ENCODE measurements around the gene CACHD1.
A peak's percentile ranks its signal among the peaks of the same experiment; 100 is the strongest.
"Not testable (repeated sequence)": the region's sequence is repeated elsewhere in the genome, so short reads cannot be mapped to it uniquely, and the experiment has no call there.

The CACHD1 gene

DNA sequence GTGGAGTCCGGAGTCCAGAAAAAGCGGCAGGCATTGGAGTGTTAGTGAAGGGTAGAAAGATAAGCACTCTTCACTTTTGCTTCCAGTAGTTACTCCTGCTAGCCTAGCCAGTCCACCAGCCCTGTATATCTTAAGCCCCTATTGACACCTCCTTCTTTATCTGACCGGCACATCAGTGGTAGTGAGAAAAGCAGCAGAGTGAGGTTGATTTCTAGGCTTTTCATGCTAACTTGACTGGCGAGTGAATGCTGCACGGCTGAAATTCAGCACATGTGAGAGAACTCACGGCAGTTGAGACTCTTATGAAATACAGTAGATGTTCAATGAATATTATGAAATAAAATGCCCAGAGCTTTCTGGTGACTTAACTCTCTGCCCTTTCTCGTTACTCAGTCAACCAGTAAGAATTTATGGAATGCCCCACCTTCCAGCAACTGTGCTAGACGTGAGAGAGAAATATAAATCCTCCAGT, 128.2 kb downstream of the CACHD1 start:
- no peak for DNase-seq

DNA sequence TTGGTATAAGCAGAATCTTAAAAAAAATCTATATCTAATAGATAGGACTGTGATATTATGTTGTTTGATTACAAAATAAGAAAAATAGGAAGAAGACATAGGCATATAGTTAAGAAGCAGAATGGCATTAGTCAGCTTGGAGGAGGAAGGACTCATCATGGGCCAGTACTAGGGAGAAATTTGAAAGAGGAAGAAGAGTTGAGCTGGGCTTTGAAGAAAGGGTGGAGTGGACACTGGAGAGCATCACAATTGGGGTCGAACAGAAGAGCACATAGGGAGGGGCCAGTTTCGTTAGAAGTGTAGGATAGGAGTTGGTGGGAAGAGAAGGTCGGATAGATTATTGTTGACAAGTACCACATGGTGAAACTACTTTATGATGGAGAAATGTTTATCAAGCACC, 129.3 kb downstream of the CACHD1 start:
- DNase-seq = no peak

DNA sequence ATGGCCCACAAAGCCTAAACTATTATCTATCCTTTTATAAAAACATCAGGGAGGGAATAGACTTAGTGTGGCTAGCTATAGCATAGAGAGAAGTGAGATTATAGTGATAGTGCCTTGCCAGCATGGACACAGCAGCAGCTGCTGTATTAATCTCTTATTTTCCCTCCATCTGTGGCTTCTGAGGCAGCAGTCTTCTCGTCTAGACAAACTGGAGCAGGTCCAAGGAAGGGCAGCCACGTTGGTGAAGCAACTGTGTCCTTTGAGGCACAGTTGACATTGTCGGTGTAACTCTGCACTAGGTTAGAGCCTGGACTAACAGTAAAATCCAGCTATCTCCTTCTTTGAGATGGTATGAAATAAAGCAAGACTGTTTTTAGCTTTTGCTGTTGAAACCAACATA, 131.3 kb downstream of the CACHD1 start:
- DNase-seq = peak; percentile 29

DNA sequence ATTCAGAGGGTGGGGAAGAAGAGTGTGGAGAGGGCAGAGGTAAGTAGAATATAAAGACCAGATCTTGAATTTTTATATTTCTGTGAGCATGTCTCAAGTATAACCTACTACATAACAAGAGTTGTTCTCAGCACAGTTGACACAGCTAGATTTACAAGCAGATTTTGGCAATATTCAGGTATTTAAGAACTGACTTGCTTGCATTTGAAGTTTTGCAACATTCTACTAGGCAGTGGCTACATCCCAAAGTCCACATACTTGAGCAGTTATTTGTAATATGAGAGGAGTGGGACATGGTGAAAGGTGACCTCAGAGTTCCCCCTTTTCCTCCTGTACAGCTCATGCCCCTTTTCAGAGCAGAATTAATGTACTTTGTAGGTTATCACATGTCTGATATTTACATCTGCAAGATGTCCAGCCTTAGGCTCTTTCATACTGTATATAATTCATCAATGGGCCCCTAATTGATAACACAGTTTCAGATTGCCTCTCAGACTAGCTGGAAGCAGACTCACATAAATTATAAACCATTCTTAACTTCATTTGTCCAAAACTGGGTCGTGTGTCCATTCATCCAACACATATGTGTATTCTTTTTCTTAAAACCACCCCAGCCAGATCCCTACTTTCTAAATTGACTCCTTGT, 138.2 kb downstream of the CACHD1 start:
- DNase-seq = no peak

DNA sequence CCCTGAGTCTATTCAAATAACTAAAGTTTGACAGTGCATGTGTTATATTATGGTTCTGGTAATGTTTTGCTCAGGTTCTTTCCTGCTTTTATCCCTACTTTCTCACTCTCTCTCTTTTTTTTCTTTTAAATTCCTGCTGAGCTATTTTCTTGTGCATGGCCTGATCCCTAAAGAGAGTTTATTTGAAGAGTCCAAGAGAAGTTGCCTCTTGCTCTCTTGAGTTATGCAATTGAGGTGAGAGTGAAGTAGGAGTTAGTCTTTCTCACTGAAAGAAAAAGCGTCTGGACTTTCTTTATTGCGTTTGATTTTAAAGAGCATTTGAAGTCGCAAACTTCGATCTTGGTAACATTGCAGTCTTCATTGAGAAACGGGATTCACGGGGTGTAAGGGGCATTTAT, 138.7 kb downstream of the CACHD1 start:
- no peak for DNase-seq

DNA sequence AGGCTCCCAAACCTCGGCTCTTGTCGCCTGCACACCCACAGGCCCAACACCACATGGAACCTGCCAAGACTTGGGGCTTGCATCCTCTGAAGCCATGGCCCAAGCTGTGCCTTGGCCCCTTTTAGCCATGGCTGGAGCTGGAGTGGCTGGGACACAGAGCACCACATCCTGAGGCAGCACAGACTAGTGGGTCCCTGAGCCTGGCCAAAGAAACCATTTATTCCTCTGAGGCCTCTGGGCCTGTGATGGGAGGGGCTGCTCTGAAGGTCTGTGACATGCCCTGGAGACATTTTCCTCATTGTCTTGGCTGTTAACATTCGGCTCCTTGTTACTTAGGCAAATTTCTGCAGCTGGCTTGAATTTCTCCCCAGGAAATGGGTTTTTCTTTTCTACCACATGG, 141.0 kb downstream of the CACHD1 start:
- not testable (repeated sequence) for DNase-seq

DNA sequence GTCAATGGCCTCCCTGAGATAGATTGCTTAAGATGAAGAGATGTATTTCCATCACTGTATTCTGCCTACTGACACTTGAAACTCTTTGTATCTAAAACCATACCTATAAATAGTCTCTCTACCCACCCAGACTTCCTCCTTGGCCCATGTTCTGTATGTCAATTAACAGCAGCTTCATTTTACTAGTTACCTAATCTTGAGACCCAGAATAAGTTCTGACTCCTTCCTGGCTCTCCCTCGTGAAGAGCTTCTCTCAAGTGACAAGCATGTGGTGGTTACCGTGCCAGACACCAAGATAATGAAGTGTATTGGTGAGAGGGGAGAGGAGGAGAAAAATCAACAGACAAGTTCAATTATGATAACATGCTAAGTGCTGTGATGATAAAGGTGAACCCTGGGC, 146.1 kb downstream of the CACHD1 start:
- no peak for DNase-seq

DNA sequence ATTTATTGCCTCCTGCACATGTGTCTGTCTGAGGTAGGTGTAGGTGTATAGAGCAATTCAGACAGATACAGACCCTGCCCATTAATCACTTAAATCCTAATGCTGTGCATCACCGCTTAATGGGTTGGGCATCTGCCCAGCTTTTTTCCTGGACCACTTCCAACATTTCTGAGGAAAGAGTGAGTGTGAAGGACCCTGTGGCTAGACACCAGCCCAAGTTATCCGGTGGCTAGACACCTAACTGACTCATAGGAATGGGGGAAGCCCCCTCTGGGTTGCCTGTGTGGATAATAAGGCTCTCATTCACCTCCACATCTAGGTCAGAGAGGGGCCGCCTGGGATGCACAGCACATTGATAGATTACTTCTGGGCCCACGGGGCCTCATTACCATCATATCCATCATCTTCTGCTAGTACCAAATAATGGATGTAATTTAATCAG, 153.8 kb downstream of the CACHD1 start:
- DNase-seq = peak; percentile 63

DNA sequence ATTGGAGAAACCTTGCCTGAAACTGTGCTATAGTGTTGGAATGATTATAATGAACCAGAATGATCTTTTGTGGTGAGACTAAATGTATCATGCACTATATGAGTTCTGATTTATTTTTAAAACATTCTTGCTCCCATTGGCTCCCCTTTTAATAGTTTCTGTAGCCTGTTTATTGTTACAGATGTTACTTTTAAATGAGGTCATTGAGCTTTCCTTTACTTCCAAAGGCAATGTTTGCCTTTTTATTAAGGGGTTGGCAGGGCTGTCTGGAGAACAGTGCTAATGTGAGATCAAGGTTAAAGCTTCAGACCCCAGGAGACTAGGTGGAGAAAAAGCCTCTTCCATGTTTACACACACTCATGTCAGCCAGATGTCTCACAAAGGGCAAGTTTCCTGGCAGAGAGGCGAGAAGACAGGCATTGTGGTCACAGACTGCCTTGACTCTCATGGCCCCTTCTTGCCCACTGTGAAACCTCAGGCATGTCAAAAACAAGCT, 154.3 kb downstream of the CACHD1 start:
- DNase-seq = no peak

DNA sequence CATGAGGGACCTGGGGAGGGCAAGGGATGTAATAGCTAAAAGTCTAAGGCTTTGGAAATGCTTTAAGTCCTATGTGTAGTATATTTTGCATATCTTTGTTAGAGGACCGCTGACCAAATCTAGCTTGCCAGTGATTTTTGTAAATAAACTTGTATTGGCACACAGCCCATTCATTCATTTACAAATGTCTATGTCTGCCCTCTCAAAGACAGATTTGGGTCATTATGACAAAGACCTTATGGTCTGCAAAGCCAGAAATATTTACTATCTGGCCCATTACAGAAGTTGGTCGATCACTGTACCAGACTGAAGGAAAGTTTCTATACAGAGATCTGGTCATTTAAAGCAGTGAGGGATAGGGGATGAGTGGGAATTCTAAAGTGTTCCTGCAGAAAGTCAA, 154.9 kb downstream of the CACHD1 start:
- DNase-seq = no peak

DNA sequence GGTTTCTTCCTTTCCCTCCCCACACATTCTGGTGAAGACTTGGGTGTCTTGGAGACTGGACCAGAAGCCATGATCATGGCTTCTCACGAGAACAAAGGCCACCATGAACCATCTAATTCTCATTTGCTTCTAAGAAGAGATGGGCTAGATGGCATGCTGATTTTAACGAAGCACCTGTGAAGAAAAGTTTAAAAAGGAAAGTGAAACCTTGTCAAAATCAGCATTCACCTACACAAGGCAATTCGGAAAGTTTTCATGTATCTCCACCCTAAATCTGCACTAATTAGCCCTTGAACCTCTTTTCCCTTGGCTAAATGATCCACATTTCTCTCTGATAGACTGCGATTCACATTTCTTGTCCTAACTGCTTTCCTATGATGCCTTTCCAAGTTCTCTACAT, 160.7 kb downstream of the CACHD1 start:
- no peak for DNase-seq

DNA sequence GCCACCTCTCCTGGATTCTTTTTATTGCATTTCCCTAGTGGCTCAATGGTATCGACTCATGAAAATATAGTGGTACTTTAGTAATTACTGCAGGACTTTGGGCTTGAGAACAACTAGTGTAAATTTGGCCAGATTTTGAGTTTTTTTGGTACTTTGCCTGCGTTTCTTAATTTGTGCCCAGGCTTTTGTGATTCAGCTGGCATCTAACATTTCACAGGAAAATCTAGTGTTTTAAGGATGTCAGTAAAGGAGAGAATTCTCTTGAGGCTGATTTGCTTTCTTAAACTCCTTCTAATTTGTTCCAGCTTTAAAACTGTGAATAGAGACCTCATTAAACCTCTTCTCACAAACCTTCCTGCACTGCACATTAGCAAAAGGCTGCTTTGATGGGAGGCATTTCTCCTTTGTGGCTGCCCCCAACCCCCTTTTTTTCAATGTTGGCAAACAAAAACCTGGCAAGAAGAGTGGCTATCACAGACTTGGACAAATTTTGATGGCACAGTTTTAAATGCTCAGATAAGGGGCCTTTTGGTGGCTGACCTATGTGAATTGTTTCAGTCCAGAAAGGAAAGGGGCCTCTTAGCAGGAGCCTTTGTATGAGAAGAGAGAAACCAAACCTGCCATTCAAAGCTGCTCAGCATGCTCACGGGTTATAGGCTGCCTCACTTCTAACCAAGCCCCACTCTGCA, 161.6 kb downstream of the CACHD1 start:
- DNase-seq = no peak

DNA sequence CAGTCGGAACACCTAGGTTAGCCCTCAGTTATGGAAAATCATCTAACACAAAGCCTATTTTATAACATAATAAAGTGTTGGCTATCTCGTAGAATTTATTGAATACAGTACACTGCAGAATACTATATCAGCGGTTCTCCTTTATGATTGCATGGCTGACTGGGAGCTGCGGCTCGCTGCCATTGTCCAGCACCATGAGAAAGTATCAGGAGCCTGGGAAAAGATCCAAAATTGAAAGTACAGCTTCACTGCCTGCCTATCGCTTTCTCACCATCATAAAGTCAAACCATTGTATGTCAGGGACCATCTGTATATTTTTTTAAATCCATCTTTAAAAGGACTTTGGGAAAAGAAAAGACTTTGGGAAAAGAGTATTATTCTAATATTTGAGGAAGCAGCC, 163.0 kb downstream of the CACHD1 start:
- DNase-seq = no peak

DNA sequence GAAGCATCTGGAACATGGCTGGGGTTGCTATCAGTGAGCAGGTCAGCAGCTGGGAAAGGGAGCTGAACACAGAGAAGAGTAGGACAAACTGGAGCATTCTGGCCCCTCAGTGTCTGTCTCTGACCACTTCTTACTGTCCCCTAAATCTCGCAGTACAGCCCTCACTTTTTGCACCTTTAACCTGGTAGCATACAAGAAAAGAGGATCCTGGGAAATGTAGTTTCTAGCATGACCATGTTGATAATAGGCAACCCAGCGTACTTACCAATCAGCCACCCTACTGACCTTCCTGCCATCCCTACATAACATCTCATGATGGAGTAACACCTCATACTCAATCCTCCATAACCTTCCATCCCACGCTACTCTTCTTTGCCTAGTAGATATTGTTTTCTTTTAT, 175.8 kb downstream of the CACHD1 start:
- no peak for DNase-seq

DNA sequence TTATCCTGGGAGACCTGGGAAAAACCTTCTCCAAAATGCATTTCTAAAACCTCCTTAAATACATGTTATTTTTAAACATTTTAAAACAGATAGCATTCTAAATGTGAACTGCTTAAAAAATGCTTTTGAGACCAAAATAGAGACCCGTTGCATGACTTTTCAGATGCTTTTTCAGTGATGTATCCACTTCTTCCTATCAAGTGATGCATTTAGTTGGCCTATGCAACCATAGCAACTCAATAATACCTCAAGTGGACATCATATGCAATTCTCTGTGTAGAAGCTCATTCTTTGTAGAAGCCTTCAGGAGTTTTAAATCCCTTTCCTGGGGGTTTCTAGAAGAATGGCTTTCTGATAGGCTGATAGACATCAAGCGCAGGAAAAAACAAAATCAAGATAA, 180.5 kb downstream of the CACHD1 start:
- no peak for DNase-seq

DNA sequence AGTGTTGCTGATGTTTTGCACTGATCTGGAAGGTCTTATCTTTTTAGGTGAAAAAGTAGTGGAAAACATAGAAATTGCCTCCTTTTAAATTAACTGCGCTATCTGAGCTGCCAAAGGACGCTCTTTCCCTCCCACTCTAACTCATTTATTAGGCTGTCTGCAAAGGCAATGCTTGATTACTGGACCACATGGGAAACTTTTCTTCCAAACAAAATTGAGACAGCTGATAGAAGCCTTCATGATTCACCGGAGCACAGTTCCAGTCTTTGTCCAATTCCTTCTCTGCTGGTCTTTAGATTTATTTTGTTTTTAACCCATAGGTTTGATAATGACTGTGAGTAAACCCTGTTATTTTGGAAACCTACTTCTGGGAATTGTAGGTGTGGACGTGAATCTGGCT, 181.9 kb downstream of the CACHD1 start:
- DNase-seq = no peak

DNA sequence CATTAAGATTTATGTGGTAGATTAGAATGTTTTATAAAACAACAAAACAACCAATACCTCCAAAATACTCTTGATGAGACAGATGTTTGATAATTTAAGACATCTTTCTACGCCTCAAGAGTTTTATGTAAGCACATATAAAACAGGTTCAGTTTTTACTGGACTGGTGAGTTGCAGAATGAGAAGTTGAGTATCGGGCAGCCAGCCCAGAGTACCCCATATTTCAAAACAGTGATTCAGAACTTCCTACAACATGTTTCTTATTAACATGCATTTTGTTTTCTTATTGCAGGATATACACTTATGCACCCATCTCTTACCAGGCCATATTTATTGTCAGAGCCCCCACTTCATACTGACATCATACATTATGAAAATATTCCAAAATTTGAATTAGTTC, 183.5 kb downstream of the CACHD1 start:
- DNase-seq = no peak

DNA sequence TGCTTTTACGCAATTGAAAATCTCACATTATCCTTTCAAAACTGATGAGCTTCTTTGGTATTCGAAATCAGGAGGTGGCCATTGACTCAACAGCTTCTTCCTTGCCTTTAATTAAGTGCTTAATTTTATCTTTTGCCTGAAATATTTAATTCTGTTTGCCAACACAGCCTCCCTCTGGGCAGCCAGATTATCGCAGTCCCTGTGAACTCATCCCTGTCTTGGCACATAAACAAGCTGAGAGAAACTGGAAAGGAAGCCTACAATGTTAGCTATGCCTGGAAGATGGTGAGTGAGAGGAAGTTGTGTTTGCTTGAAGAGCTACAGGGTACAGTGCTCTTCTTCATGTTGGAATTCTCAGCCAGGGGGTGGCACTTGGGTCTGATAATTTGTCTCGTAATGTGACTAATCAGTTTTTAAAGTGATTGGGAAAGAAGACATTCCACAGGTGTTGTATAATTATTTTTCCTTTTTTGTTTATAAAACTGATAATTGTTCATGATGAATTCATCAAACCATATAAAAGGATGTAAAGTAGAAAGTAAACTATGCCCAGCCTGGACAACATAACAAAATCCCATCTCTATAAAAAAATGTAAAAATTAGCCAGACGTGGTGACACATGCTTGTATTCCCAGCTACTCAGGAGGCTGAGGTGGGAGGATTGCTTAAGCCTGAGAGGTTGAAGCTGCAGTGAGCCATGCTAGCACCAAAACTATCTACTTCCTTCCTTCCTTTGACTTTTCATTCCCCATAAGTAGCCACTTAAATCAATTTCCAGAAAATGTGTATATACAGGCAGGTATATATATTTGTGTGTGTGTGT, 184.8 kb downstream of the CACHD1 start:
- DNase-seq = no peak

DNA sequence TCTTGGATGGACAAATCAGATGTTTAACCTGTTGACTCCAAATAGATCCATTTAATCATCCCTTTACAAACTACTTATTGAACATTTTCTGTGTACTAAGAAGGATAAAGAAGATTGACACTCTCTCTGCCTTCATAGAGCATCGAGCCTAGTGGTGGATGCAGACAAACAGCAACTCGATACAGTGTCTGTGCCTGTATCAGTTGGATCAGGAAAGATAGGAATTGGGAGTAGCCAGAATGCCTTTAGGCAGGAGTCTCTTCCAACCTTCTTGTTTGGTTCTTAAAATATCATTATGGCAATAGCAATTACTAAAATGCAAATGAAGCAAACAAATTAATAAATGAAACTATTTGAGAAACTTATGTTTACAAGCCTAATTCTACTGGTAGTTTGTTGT, 185.9 kb downstream of the CACHD1 start:
- no peak for DNase-seq

DNA sequence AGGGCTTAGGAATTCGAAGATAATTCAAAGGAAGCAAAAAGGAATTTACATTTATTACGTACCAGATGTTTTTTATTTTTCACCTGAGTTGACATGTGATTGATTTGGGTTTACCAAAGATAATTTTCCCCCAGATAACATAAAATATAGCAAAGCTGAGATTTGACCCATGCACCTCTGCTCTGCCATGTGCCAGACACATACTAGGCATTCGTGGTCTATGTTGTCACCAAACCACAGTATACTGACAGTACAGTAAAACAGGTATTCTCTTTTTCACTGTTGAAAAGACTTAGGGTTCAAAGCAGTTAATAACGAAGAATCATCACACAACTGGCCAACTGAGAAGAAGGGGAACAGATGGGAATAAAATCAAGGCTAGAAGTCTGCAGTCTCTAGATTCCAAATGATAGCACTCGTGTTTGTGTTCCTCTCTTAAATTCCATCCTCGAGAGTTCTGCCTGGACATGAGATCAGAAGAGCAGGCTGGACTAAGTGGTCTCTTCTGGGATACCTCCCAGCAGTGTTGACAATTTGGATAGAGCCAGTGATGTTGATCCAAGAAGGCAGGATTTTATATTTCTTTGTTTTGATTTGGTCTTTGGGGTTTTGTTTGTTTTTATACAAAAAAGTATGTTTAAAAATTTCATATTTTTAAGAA, 189.7 kb downstream of the CACHD1 start:
- no peak for DNase-seq

DNA sequence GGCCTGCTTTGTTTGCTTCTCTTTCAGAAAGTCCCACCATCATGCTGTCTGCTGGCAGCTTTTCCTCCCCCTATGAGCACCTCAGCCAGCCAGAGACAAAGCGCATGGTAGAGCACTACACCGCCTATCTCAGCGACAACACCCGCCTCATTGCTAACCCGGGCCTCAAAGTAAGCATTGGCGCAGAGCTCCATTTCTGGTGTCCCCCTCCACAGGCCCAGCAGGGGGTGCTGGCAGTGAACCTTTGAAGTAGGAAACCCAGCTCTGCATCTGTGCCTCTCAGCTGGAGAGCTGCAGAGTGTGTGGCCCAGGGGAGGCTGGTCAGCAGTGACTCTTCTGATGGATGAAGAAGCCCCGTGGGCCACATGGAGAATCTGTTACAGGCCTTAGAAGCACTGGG, 193.7 kb downstream of the CACHD1 start:
- no peak for DNase-seq

DNA sequence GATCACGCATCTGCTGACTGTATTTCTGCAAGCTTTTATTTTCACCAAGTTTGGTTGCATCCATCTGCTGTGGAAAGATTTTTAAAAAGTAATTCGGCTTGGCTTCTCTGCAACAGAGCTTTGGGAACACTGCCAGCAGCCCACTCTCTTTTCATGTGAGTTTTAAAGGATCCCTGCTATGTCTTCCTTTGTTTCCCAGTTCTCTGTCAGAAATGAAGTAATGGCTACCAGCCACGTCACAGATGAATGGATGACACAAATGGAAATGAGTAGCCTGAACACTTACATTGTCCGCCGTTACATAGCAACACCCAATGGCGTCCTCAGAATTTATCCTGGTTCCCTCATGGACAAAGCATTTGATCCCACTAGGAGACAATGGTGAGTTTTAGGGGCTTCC, 194.4 kb downstream of the CACHD1 start:
- peak; percentile 27 for DNase-seq

DNA sequence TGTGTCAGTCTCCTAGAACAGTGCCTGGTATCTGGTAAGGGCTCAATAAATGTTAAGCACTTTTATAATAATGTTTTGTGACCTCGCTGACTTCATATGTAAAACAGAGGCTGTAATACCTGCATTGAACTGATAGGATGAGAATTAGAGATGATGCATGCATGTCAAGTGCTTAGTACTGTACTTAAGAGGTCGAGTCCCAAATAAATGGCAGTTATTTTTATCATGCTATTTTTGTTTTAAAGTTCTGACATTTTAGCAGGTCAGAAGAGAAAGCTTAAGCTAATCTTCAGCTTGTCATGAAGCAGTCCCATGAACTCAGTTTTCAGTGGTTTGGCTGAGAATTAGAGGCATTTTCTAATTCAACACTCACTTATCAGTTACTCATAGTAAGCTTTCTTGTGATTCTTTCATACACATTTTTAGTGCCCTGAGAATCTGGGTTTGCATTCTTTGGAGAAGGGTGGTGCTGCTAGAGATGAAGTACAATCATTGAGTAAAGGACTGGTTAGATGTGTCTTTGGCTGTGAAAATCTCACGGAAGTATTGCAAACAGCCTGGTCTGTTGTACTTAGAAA, 199.3 kb downstream of the CACHD1 start:
- no peak for DNase-seq
